ENCODE measurements around the gene SEC31B. TPM values are rescaled to one million over a fixed set of nuclear protein-coding genes. Genes with fewer than 3 reads are reported as not detected.

Gene SEC31B
- total RNA-seq, 1 experiment from 2014 or later, result 6.3 TPM

GRCh38 chr10:100522945-100523344 is 3.3 kb upstream of the SEC31B start:
- Mint-ChIP-seq H3K4me1 (peaks cover 9 to 13% of the 10 kb centered on the region in 2 experiments), H3K4me3 (no peak overlapping the region), H3K27me3 (ENCODE audit: low read depth) (peaks cover 31% of the 10 kb centered on the region), H3K27ac (no peak overlapping the region), H3K36me3 (ENCODE audit: insufficient read depth in 1 of 3, low read depth in 3 of 3) (peaks cover 13 to 38% (median 32%) of the 10 kb centered on the region in 3 experiments; a peak in 6 of 7 replicates), H3K9me3 (no peaks in the 10 kb centered on the region)
- no peak overlapping the region for H3K4ac ChIP-seq (ENCODE audit: low read depth, low read length)
- peaks cover 4% of the 10 kb centered on the region; the same call in 1 of the 2 replicates for H3K27me3 ChIP-seq (ENCODE audit: insufficient read depth, low read length)
- H2BK12ac ChIP-seq (ENCODE audit: insufficient read length, low read depth, low read length), result no peak overlapping the region
- H3K56ac ChIP-seq (ENCODE audit: insufficient read length, low read depth, low read length), result no peak overlapping the region
- H3K23me2 ChIP-seq (ENCODE audit: insufficient read length, low read depth, low read length, poor library complexity, severe bottlenecking), result peaks cover 10% of the 10 kb centered on the region
- DNase-seq, result no peak
- H3K9me3 ChIP-seq (ENCODE audit: control insufficient read depth, low read depth, low read length), result no peaks in the 10 kb centered on the region
- H4K5ac ChIP-seq (ENCODE audit: insufficient read length, low read depth, low read length), result no peak overlapping the region
- no peak overlapping the region for H3K23ac ChIP-seq (ENCODE audit: insufficient read length, low read depth, low read length)
- H2BK120ac ChIP-seq (ENCODE audit: low read depth, low read length, poor library complexity, severe bottlenecking), result no peak overlapping the region
- no peak overlapping the region for H3K14ac ChIP-seq (ENCODE audit: insufficient read depth, low read length)
- no peak overlapping the region for H2AFZ ChIP-seq (ENCODE audit: low read length)
- H3K4me1 ChIP-seq (ENCODE audit: insufficient read depth, low read length), result no peaks in the 10 kb centered on the region
- no peak overlapping the region for H2BK15ac ChIP-seq (ENCODE audit: low read depth, low read length)
- H3K9ac ChIP-seq (ENCODE audit: extremely low read depth, insufficient read length, low read length), result no peak overlapping the region
- H4K91ac ChIP-seq (ENCODE audit: insufficient read length, low read depth, low read length), result no peak overlapping the region
- no peaks in the 10 kb centered on the region for H4K20me1 ChIP-seq (ENCODE audit: control insufficient read depth, insufficient read depth, insufficient read length)
- no peaks in the 10 kb centered on the region for H3K79me1 ChIP-seq (ENCODE audit: insufficient read depth, low read depth, low read length, poor library complexity, severe bottlenecking)
- H3K18ac ChIP-seq (ENCODE audit: insufficient read length, low read depth, low read length), result no peak overlapping the region
- H3K4me2 ChIP-seq (ENCODE audit: insufficient read depth, insufficient read length, low read length), result no peak overlapping the region
- TF ChIP-seq, protein P1, sequence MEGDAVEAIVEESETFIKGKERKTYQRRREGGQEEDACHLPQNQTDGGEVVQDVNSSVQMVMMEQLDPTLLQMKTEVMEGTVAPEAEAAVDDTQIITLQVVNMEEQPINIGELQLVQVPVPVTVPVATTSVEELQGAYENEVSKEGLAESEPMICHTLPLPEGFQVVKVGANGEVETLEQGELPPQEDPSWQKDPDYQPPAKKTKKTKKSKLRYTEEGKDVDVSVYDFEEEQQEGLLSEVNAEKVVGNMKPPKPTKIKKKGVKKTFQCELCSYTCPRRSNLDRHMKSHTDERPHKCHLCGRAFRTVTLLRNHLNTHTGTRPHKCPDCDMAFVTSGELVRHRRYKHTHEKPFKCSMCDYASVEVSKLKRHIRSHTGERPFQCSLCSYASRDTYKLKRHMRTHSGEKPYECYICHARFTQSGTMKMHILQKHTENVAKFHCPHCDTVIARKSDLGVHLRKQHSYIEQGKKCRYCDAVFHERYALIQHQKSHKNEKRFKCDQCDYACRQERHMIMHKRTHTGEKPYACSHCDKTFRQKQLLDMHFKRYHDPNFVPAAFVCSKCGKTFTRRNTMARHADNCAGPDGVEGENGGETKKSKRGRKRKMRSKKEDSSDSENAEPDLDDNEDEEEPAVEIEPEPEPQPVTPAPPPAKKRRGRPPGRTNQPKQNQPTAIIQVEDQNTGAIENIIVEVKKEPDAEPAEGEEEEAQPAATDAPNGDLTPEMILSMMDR (conservative IDR thresholded peaks at IDR 0.05), result no peak
- H2BK20ac ChIP-seq (ENCODE audit: low read depth, low read length, poor library complexity, severe bottlenecking), result no peak overlapping the region
- H3T11ph ChIP-seq (ENCODE audit: low read length), result no peak overlapping the region
- H2BK5ac ChIP-seq (ENCODE audit: insufficient read length, low read length), result no peak overlapping the region
- WGBS (ENCODE audit: extremely low coverage, insufficient read length, low lambda C conversion rate), result no CpG with 5 or more reads among the region's 9 CpGs
- H2AK5ac ChIP-seq (ENCODE audit: insufficient read length, low read length), result no peak overlapping the region
- no peak overlapping the region for H3K27ac ChIP-seq (ENCODE audit: insufficient read length, low read depth, low read length)
- H3K79me2 ChIP-seq (ENCODE audit: insufficient read depth, low read length), result no peaks in the 10 kb centered on the region
- no peak overlapping the region for H4K8ac ChIP-seq (replicated peaks; ENCODE audit: insufficient read length, low read depth, low read length)
